ENCODE measurements around the gene SGF29. TPM values are rescaled to one million over a fixed set of nuclear protein-coding genes. Genes with fewer than 3 reads are reported as not detected.
A peak's percentile ranks its signal among the peaks of the same experiment; 100 is the strongest.

The SGF29 gene
- polyA plus RNA-seq, 2 of the 4 experiments (the other 2 are of a cell fraction): 3.3 to 19.3 TPM

GRCh38 chr16:28569021-28569420 is 15.3 kb downstream of the SGF29 start:
- Histone ChIP-seq H3K9me3 (peaks cover 15% of the 10 kb centered on the region; the same call in 2 of the 3 replicates), H3K4me2 (no peak overlapping the region), H3K4me3 (no peak overlapping the region), H3K4me1 (no peaks in the 10 kb centered on the region), H3K27ac (no peak overlapping the region)
- POLR2A ChIA-PET: no interaction called here
- FAIRE-seq (no peak), DNase-seq (ENCODE audit: low read depth in 1 of 2, low spot score in 1 of 2) (no peak), ATAC-seq (no peak)
- CTCF ChIA-PET: interaction anchor here (0.6 to 1.5 kb wide), 4 partner anchors 15 to 252 kb away, joined by 3 to 4 read pairs (median 3); partner anchors contain the start of gene SGF29
- 87% methylated on average over 5 of the region's 5 CpGs for WGBS (ENCODE audit: missing lambda C conversion rate)
- no peak for TF ChIP-seq CHD2 (IDR thresholded peaks at IDR 0.05; ENCODE audit: low read length, partially characterized antibody)
- no peak for TF ChIP-seq RFX5 (IDR thresholded peaks at IDR 0.05)
- no peak for TF ChIP-seq EHF (CRISPR knock-in tag; IDR thresholded peaks at IDR 0.05)
- no peak for TF ChIP-seq HEYL (CRISPR knock-in tag; IDR thresholded peaks at IDR 0.05)
- TF ChIP-seq GATA3 (IDR thresholded peaks at IDR 0.05; ENCODE audit: borderline replicate concordance): no peak
- TF ChIP-seq FOSB (CRISPR knock-in tag; IDR thresholded peaks at IDR 0.05): no peak
- TF ChIP-seq RNF2 (IDR thresholded peaks at IDR 0.05; ENCODE audit: borderline replicate concordance, low read depth): no peak
- no peak for TF ChIP-seq ZC3H11A (IDR thresholded peaks at IDR 0.05)
- TF ChIP-seq REST (IDR thresholded peaks at IDR 0.05): no peak
- no peak for TF ChIP-seq TP53 (CRISPR knock-in tag; IDR thresholded peaks at IDR 0.05)
- TF ChIP-seq BHLHE40 (IDR thresholded peaks at IDR 0.05; ENCODE audit: low read depth, low read length): no peak
- TF ChIP-seq MAFK (IDR thresholded peaks at IDR 0.05; ENCODE audit: partially characterized antibody): no peak
- no peak for TF ChIP-seq CEBPB (IDR thresholded peaks at IDR 0.05)
- no peak for TF ChIP-seq ZSCAN20 (CRISPR knock-in tag; IDR thresholded peaks at IDR 0.05)
- TF ChIP-seq MYC (IDR thresholded peaks at IDR 0.05; ENCODE audit: borderline replicate concordance, low read length): no peak

- ATAC-seq (no peak), FAIRE-seq (no peak), DNase-seq (ENCODE audit: low read depth in 1 of 2, low spot score in 1 of 2) (no peak)
- no peak overlapping the region for H3K27ac ChIP-seq
- CTCF ChIA-PET: interaction anchor here (0.9 to 1.3 kb wide), 2 partner anchors 16 to 23 kb away, joined by 3 read pairs; partner anchors contain the start of gene SGF29
- no peak overlapping the region for H3K4me3 ChIP-seq
- peaks cover 15% of the 10 kb centered on the region; the same call in 2 of the 3 replicates for H3K9me3 ChIP-seq
- 97% methylated on average over 4 of the region's 4 CpGs for WGBS (ENCODE audit: missing lambda C conversion rate)
- peak; percentile 82 for TF ChIP-seq ZC3H11A (IDR thresholded peaks at IDR 0.05)
- no peak for TF ChIP-seq PBX3 (IDR thresholded peaks at IDR 0.05)
- no peaks in the 10 kb centered on the region for H3K4me1 ChIP-seq
- no peak overlapping the region for H3K4me2 ChIP-seq
- POLR2A ChIA-PET: no interaction called here
Measured at GRCh38 chr16:28569968-28570752, 16.4 kb downstream of the SGF29 start.

- peaks cover 1% of the 10 kb centered on the region; the same call in 2 of the 3 replicates for H3K9me3 ChIP-seq
- H3K27ac ChIP-seq: no peak overlapping the region
- ATAC-seq: no peak
- WGBS (ENCODE audit: missing lambda C conversion rate): 91% methylated on average over 15 of the region's 15 CpGs
- no peak for FAIRE-seq
- no peak overlapping the region for H3K4me2 ChIP-seq
- H3K4me1 ChIP-seq: no peaks in the 10 kb centered on the region
- DNase-seq (ENCODE audit: low read depth in 1 of 2, low spot score in 1 of 2): no peak
- H3K4me3 ChIP-seq: no peak overlapping the region
- ChIA-PET CTCF (interaction anchor here (1.5 kb wide), 1 partner anchor 43 kb away, joined by 4 read pairs; no protein-coding TSS in a partner anchor), POLR2A (no interaction called here)
- TF ChIP-seq BCL3 (IDR thresholded peaks at IDR 0.05) (no peak), RAD21 (conservative IDR thresholded peaks at IDR 0.05 in 1 of 2, IDR thresholded peaks at IDR 0.05 in 1 of 2) (no peak), HMGXB4 (CRISPR knock-in tag; IDR thresholded peaks at IDR 0.05; ENCODE audit: borderline replicate concordance) (no peak), EHMT2 (IDR thresholded peaks at IDR 0.05; ENCODE audit: low read depth) (no peak), EHF (CRISPR knock-in tag; IDR thresholded peaks at IDR 0.05) (no peak), ATOH8 (CRISPR knock-in tag; IDR thresholded peaks at IDR 0.05; ENCODE audit: low read depth) (no peak), PHF8 (IDR thresholded peaks at IDR 0.05; ENCODE audit: borderline replicate concordance, low read depth) (no peak)
Measured at GRCh38 chr16:28572696-28573510, 19.2 kb downstream of the SGF29 start.

Data from A549 (cell line).